Parathyroid adenoma (tissue), 2 donors: ENCODE results near the gene FBXL17.

Experiments
- H2AFZ ChIP-seq: fragments of 300-600 bp; sonication (generic); one replicate; pipeline ENCODE4 v1.7.0; 2017; ENCODE audit warnings: antibody characterized with exemption, mild to moderate bottlenecking
- H3K27ac ChIP-seq: fragments of 300-600 bp; sonication (generic); one replicate; pipeline ENCODE4 v1.7.0; 2017
- H3K27me3 ChIP-seq: fragments of 300-600 bp; sonication (generic); one replicate; pipeline ENCODE4 v1.7.0; 2017; ENCODE audit warnings: low read length; ENCODE audit not compliant: control insufficient read depth, insufficient read depth
- H3K36me3 ChIP-seq: fragments of 300-600 bp; sonication (generic); one replicate; pipeline ENCODE4 v1.7.0; 2017; ENCODE audit warnings: low read length; ENCODE audit not compliant: control insufficient read depth, insufficient read depth
- H3K4me1 ChIP-seq: fragments of 300-600 bp; sonication (generic); one replicate; pipeline ENCODE4 v1.7.0; 2017; ENCODE audit warnings: control low read depth
- H3K4me2 ChIP-seq: fragments of 300-600 bp; sonication (generic); one replicate; pipeline ENCODE4 v1.7.0; 2017; ENCODE audit warnings: low read length
- H3K4me3 ChIP-seq: fragments of 300-600 bp; sonication (generic); one replicate; pipeline ENCODE4 v1.7.0; 2017; ENCODE audit warnings: low read depth, low read length
- H3K79me2 ChIP-seq: fragments of 300-600 bp; sonication (generic); one replicate; pipeline ENCODE4 v1.7.0; 2017; ENCODE audit warnings: control low read depth
- H3K9ac ChIP-seq: fragments of 300-600 bp; sonication (generic); one replicate; pipeline ENCODE4 v1.7.0; 2017; ENCODE audit warnings: mild to moderate bottlenecking
- H3K9me3 ChIP-seq: fragments of 300-600 bp; sonication (generic); one replicate; pipeline ENCODE4 v1.7.0; 2017; ENCODE audit warnings: low read length; ENCODE audit not compliant: control insufficient read depth
- CTCF ChIP-seq: fragments of 300-600 bp; sonication (generic); IDR thresholded peaks from one replicate; pipeline ENCODE4 v1.7.0; 2017; ENCODE audit warnings: antibody characterized with exemption, mild to moderate bottlenecking
- donor health status: primary hyperparathyroidism.

The FBXL17 gene

GRCh38 chr5:108340131-108340530, 41.8 kb downstream of the FBXL17 start:
- no peaks in the 10 kb centered on the region for H3K27me3 ChIP-seq
- H3K4me2 ChIP-seq: no peak overlapping the region
- H3K9ac ChIP-seq: no peak overlapping the region
- H2AFZ ChIP-seq: no peak overlapping the region
- no peaks in the 10 kb centered on the region for H3K36me3 ChIP-seq
- TF ChIP-seq CTCF: no peak
- no peak overlapping the region for H3K4me3 ChIP-seq
- H3K9me3 ChIP-seq: no peaks in the 10 kb centered on the region
- no peak overlapping the region for H3K27ac ChIP-seq
- H3K4me1 ChIP-seq: no peaks in the 10 kb centered on the region
- H3K79me2 ChIP-seq: peaks cover 14% of the 10 kb centered on the region

DNA sequence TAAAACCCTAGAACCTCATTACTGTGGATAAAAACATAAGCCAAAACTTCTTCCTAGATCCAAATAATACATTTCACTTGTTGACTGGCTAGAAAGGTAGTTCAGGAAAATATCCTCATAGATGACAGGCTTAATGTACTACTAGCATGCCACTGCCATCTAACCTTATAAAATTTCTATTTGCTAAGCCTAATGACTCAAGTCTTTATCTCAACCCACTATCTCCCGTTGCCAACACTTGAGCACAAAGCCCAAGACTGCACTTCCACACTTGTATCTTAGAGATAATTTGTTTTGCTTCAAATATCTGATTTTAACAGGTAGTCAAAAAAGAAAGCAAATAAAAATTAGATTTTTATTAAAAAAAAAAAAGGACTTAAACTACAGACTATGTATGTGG, 42.7 kb downstream of the FBXL17 start:
- TF ChIP-seq CTCF: no peak
- Histone ChIP-seq H3K9ac (no peak overlapping the region), H3K4me1 (no peaks in the 10 kb centered on the region), H3K36me3 (no peaks in the 10 kb centered on the region), H3K27me3 (no peaks in the 10 kb centered on the region), H3K4me2 (no peak overlapping the region), H3K79me2 (peaks cover 8% of the 10 kb centered on the region), H3K9me3 (no peaks in the 10 kb centered on the region), H2AFZ (no peak overlapping the region), H3K4me3 (no peak overlapping the region), H3K27ac (no peak overlapping the region)

DNA sequence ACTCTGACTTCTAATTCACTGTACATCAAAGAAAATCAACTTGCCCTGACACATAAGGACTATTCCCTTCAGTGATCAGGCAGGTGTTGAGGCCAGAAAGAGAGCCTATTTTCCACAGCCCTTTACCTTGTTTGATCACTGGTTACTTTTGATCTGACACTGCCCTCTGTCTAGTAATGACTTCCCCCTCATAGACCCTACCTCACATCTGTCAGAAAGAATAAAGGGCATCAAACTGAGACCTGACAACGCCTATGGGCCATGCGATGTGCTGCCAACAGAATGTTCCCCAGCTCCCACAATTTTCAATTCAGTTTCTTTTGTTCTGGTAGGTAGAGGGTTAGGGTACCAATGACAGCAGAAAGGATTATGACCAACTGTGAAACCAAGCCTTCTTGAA, 47.7 kb downstream of the FBXL17 start:
- Histone ChIP-seq H2AFZ (no peak overlapping the region), H3K4me2 (no peak overlapping the region), H3K27ac (no peak overlapping the region)

GRCh38 chr5:108326982-108327381, 54.9 kb downstream of the FBXL17 start:
- Histone ChIP-seq H3K27ac (no peak overlapping the region), H3K4me1 (no peaks in the 10 kb centered on the region), H2AFZ (no peak overlapping the region), H3K27me3 (no peaks in the 10 kb centered on the region), H3K36me3 (no peaks in the 10 kb centered on the region), H3K9ac (no peak overlapping the region), H3K4me2 (no peak overlapping the region), H3K9me3 (no peaks in the 10 kb centered on the region), H3K79me2 (peaks cover 6% of the 10 kb centered on the region), H3K4me3 (no peak overlapping the region)
- TF ChIP-seq CTCF: no peak

More for the DNA sequence above, 47.7 kb downstream of the FBXL17 start:
- no peak for TF ChIP-seq CTCF
- Histone ChIP-seq H3K9ac (no peak overlapping the region), H3K4me3 (no peak overlapping the region), H3K27me3 (no peaks in the 10 kb centered on the region), H3K36me3 (no peaks in the 10 kb centered on the region), H3K4me1 (no peaks in the 10 kb centered on the region), H3K79me2 (no peaks in the 10 kb centered on the region), H3K9me3 (no peaks in the 10 kb centered on the region)

DNA sequence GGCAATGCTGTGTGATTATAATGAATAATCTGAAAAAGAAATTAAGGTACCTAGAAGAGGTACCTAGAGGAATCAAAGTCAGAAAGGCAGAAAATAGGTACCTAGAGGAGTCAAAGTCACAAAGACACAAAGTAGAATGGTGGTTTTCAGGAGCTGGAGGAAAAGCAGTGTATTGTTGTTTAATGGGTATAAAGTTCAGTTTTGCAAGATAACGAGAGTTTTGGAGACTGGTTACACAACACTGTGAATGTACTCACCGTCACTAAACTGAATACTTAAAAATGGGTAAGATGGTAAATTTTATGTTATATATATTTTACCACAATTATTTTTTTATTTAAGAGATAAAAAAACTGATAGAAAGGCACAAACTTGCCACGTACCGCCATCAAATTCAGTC, 57.0 kb downstream of the FBXL17 start:
- no peak overlapping the region for H3K4me2 ChIP-seq
- H3K27me3 ChIP-seq: no peaks in the 10 kb centered on the region
- peaks cover 6% of the 10 kb centered on the region for H3K79me2 ChIP-seq
- H3K9ac ChIP-seq: no peak overlapping the region
- no peak for TF ChIP-seq CTCF
- no peaks in the 10 kb centered on the region for H3K36me3 ChIP-seq
- H2AFZ ChIP-seq: no peak overlapping the region
- H3K4me1 ChIP-seq: no peaks in the 10 kb centered on the region
- no peak overlapping the region for H3K27ac ChIP-seq
- no peaks in the 10 kb centered on the region for H3K9me3 ChIP-seq
- no peak overlapping the region for H3K4me3 ChIP-seq
